OCI-LY3 (cell line): ENCODE measurements around the gene WSB1.

Experiments used
- H2AFZ ChIP-seq: fragments of 200-600, 300-600 bp; shearing (Covaris generic); 2 replicates; pipeline ENCODE4 v1.6.0; 2014; ENCODE audit warnings: antibody characterized with exemption, low read depth, low read length
- H3K27ac ChIP-seq: fragments of 200-600, 300-600 bp; sonication (generic); 2 replicates; pipeline ENCODE4 v1.5.1; 2014; ENCODE audit warnings: mild to moderate bottlenecking, low read length, moderate library complexity, mixed read lengths
- H3K27me3 ChIP-seq: fragments of 200-600, 300-600 bp; sonication (generic); 2 replicates; pipeline ENCODE4 v1.6.1; 2014; ENCODE audit warnings: low read depth, low read length, mixed read lengths
- H3K36me3 ChIP-seq: fragments of 200-600, 300-600 bp; sonication (generic); replicated peaks from 2 replicates; pipeline ENCODE3; 2014; ENCODE audit warnings: low read depth, low read length, mixed read lengths
- H3K4me1 ChIP-seq: fragments of 300-600, 200-600 bp; sonication (generic); 2 replicates; pipeline ENCODE4 v1.6.1; 2014; ENCODE audit warnings: low read length, mixed read lengths
- H3K4me2 ChIP-seq: fragments of 200-600, 300-600 bp; sonication (generic); 2 replicates; pipeline ENCODE4 v1.6.1; 2014; ENCODE audit warnings: low read length, mixed read lengths
- H3K4me3 ChIP-seq: fragments of 300-600, 200-600 bp; sonication (generic); 2 replicates; pipeline ENCODE4 v1.5.1; 2014; ENCODE audit warnings: antibody characterized with exemption, mild to moderate bottlenecking, low read length, moderate library complexity
- H3K79me2 ChIP-seq: fragments of 300-600, 200-600 bp; shearing (Covaris generic); 2 replicates; pipeline ENCODE4 v1.6.1; 2014; ENCODE audit warnings: mild to moderate bottlenecking, low read length, mixed read lengths
- H3K9ac ChIP-seq: fragments of 300-600, 200-600 bp; shearing (Covaris generic); 2 replicates; pipeline ENCODE4 v1.6.0; 2014; ENCODE audit warnings: mild to moderate bottlenecking, low read length, moderate library complexity
- H3K9me3 ChIP-seq: fragments of 200-600, 300-600 bp; shearing (Covaris generic); 2 replicates; pipeline ENCODE4 v1.6.1; 2014; ENCODE audit warnings: low read length, mixed read lengths; ENCODE audit not compliant: insufficient read depth
- H4K20me1 ChIP-seq: fragments of 200-600, 300-600 bp; sonication (generic); 2 replicates; pipeline ENCODE4 v1.6.1; 2016; ENCODE audit warnings: low read length, mixed read lengths; ENCODE audit not compliant: insufficient read depth
- EZH2phosphoT487 ChIP-seq: fragments of 200-600 bp; shearing (Covaris generic); IDR thresholded peaks from 2 replicates; pipeline ENCODE4 v1.6.1; 2018; ENCODE audit warnings: antibody characterized with exemption, mixed run types, low read depth
- TF ChIP-seq, protein P1 (sequence below): fragments of 200-600, 300-600 bp; sonication (generic); IDR thresholded peaks from 2 replicates; pipeline ENCODE4 v1.5.1; 2014; ENCODE audit warnings: antibody characterized with exemption, low read length, low read depth

The WSB1 gene

DNA sequence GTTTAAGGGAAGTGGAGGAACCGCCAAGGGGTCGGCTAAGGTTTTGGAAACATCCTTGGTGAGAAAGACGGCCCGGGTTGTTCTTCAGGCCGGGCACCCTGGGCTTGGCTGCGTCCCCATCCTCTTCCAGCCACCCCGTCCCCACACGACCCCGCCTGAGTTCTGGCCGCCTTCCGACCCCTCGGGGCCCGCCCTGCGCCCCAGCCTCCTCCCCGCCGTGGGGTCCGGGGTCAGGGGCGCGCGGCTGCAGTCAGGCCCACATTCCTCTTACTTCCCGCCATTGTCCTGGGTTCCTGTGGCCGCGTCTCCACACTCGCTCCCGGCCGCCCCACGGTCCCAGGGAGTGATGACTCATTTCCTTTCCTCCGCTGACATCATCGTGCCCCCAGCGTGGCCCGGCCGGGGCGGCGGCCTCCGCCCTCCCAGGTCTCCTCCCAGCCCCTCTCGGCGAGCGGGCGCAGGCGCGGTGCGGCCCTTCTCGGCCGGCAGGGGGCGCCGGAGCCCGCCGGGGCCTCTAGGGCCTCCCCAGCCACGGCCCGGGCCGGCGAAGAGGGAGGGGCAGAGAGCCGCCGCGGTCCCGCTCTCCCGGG, 59.6 kb downstream of the WSB1 start:
- Histone ChIP-seq H3K4me1 (peaks cover 9% of the 10 kb centered on the region), H3K4me3 (peak overlapping the region; percentile 88), H3K27ac (no peak overlapping the region; the same call in 1 of the 2 replicates), H3K79me2 (no peaks in the 10 kb centered on the region), H3K4me2 (peak overlapping the region; percentile 96), H3K36me3 (no peaks in the 10 kb centered on the region), H4K20me1 (no peaks in the 10 kb centered on the region), H3K27me3 (peaks cover 17% of the 10 kb centered on the region), H3K9ac (peak overlapping the region; percentile 71), H2AFZ (peak overlapping the region; percentile 92; the same call in 1 of the 2 replicates), H3K9me3 (no peaks in the 10 kb centered on the region)
- TF ChIP-seq, protein P1, sequence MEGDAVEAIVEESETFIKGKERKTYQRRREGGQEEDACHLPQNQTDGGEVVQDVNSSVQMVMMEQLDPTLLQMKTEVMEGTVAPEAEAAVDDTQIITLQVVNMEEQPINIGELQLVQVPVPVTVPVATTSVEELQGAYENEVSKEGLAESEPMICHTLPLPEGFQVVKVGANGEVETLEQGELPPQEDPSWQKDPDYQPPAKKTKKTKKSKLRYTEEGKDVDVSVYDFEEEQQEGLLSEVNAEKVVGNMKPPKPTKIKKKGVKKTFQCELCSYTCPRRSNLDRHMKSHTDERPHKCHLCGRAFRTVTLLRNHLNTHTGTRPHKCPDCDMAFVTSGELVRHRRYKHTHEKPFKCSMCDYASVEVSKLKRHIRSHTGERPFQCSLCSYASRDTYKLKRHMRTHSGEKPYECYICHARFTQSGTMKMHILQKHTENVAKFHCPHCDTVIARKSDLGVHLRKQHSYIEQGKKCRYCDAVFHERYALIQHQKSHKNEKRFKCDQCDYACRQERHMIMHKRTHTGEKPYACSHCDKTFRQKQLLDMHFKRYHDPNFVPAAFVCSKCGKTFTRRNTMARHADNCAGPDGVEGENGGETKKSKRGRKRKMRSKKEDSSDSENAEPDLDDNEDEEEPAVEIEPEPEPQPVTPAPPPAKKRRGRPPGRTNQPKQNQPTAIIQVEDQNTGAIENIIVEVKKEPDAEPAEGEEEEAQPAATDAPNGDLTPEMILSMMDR, result peak; percentile 66
- TF ChIP-seq EZH2phosphoT487, result no peak

DNA sequence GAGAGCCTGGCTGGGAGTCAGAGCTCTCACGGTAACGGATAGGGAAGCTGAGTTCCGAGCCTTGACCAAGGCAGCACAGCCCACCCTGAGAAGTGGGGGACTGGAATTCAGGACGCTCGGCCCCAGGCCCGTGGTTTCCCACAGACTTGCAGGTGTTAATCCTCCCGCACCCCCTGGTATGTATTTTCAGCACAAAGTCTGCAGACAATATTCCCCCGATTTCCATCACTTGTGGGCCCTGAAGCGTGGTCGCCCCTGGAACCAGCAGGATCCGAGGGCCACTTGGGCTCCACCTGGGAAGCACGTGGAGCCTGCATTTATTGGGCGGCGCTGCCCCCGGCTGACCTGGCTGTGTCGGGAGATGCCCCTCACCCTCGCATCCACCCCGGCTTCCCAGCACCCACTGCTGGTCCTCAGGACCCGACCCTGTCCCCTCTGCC, 60.2 kb downstream of the WSB1 start:
- Histone ChIP-seq H4K20me1 (no peaks in the 10 kb centered on the region), H3K4me1 (peaks cover 9% of the 10 kb centered on the region), H3K27ac (no peak overlapping the region), H3K36me3 (no peaks in the 10 kb centered on the region), H3K4me3 (peak overlapping the region; percentile 88), H3K4me2 (peak overlapping the region; percentile 96), H3K79me2 (no peaks in the 10 kb centered on the region), H2AFZ (peak overlapping the region; percentile 92; the same call in 1 of the 2 replicates), H3K27me3 (peaks cover 17% of the 10 kb centered on the region), H3K9me3 (no peaks in the 10 kb centered on the region), H3K9ac (peak overlapping the region; percentile 54; the same call in 1 of the 2 replicates)
- TF ChIP-seq EZH2phosphoT487, result no peak
- TF ChIP-seq, protein P1, result no peak

DNA sequence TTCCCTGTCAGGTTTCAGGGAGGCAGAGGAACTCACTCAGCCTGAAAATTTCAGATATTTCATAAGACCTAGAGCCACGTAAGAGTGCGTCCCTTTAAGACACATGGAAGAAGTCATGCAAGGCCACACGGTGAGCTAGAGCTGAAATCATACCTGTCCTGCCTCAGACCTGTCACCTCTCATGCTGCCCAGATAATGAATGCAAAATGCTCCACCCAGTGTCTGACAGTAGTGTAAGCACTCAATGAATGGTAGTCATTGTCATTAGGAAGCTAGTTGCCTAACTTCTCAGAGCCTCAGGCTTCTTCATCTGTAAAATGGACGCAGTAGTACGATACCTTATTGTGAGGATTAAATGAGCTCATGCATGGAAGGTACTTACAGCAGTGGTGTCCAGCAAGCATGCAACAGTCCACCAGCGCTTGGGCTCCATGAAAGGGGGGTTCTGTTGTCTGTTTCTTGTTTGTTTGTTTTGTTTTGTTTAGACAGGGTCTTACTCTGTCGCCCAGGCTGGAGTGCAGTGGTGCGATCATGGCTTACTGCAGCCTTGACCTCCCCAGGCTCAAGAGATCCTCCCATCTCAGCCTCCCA, 60.7 kb downstream of the WSB1 start:
- no peak overlapping the region for H3K27ac ChIP-seq
- TF ChIP-seq, protein P1, result peak; percentile 49
- no peak for TF ChIP-seq EZH2phosphoT487
- H3K9ac ChIP-seq, result peak overlapping the region; percentile 54; the same call in 1 of the 2 replicates
- H4K20me1 ChIP-seq, result no peaks in the 10 kb centered on the region
- no peaks in the 10 kb centered on the region for H3K79me2 ChIP-seq
- H2AFZ ChIP-seq, result peak overlapping the region; percentile 92; the same call in 1 of the 2 replicates
- H3K27me3 ChIP-seq, result peaks cover 17% of the 10 kb centered on the region
- H3K4me2 ChIP-seq, result peak overlapping the region; percentile 96
- H3K4me3 ChIP-seq, result peak overlapping the region; percentile 88
- no peaks in the 10 kb centered on the region for H3K9me3 ChIP-seq
- H3K4me1 ChIP-seq, result peaks cover 9% of the 10 kb centered on the region
- no peaks in the 10 kb centered on the region for H3K36me3 ChIP-seq

DNA sequence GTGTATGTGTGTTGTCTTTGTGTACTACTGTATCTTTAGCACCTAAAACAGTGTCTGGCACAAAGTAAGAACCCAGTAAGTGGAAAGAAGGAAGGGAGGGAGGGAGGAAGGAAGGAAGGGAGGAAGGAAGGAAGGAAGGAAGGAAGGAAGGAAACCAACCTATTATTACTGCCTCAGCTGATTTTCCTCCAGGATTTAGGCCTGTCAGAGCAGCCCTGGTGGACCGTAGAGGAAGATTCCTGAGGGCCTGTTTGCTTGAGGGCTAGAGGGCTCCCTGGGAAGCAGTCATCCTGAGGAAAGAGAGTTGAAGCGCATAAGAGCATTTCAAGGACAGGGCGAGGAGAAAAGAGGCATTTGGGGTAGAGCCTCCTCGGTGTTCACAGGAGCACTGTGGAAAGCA, 61.5 kb downstream of the WSB1 start:
- Histone ChIP-seq H3K9me3 (no peaks in the 10 kb centered on the region), H3K4me1 (peaks cover 9% of the 10 kb centered on the region), H3K4me2 (no peak overlapping the region), H3K27me3 (peaks cover 17% of the 10 kb centered on the region), H3K79me2 (no peaks in the 10 kb centered on the region), H3K36me3 (no peaks in the 10 kb centered on the region), H3K27ac (no peak overlapping the region), H4K20me1 (no peaks in the 10 kb centered on the region), H2AFZ (no peak overlapping the region), H3K9ac (no peak overlapping the region), H3K4me3 (no peak overlapping the region)
- TF ChIP-seq, protein P1, result no peak
- TF ChIP-seq EZH2phosphoT487, result no peak
